Measurements from ENCODE around the gene ARHGEF7.

The ARHGEF7 gene

GRCh38 chr13:111265701-111266035, 150.6 kb downstream of the ARHGEF7 start:
- no peak overlapping the region for H3K4me3 ChIP-seq (replicated peaks; ENCODE audit: low read depth, low read length)
- TF ChIP-seq CTCF (IDR thresholded peaks at IDR 0.05; ENCODE audit: insufficient read depth, low read length, poor library complexity, severe bottlenecking): no peak
- no peaks in the 10 kb centered on the region for H3K27me3 ChIP-seq (replicated peaks; ENCODE audit: control insufficient read depth, insufficient read depth, low read length)
- no peak for DNase-seq (ENCODE audit: extremely low read depth, insufficient read length)
- peaks cover 25% of the 10 kb centered on the region for H3K36me3 ChIP-seq (ENCODE audit: control insufficient read depth, insufficient read depth, low read length)

GRCh38 chr13:111267205-111267604, 152.1 kb downstream of the ARHGEF7 start:
- TF ChIP-seq CTCF (IDR thresholded peaks at IDR 0.05; ENCODE audit: insufficient read depth, low read length, poor library complexity, severe bottlenecking): no peak
- Histone ChIP-seq H3K36me3 (ENCODE audit: control insufficient read depth, insufficient read depth, low read length) (peaks cover 33% of the 10 kb centered on the region), H3K27me3 (replicated peaks; ENCODE audit: control insufficient read depth, insufficient read depth, low read length) (no peaks in the 10 kb centered on the region), H3K4me3 (replicated peaks; ENCODE audit: low read depth, low read length) (no peak overlapping the region)
- no peak for DNase-seq (ENCODE audit: extremely low read depth, insufficient read length)

- Histone ChIP-seq H3K4me3 (replicated peaks; ENCODE audit: low read depth, low read length) (no peak overlapping the region), H3K27me3 (replicated peaks; ENCODE audit: control insufficient read depth, insufficient read depth, low read length) (no peaks in the 10 kb centered on the region), H3K36me3 (ENCODE audit: control insufficient read depth, insufficient read depth, low read length) (peaks cover 34% of the 10 kb centered on the region)
- TF ChIP-seq CTCF (IDR thresholded peaks at IDR 0.05; ENCODE audit: insufficient read depth, low read length, poor library complexity, severe bottlenecking): no peak
- DNase-seq (ENCODE audit: extremely low read depth, insufficient read length): no peak
Observed at GRCh38 chr13:111267784-111268183, 152.7 kb downstream of the ARHGEF7 start.

DNA sequence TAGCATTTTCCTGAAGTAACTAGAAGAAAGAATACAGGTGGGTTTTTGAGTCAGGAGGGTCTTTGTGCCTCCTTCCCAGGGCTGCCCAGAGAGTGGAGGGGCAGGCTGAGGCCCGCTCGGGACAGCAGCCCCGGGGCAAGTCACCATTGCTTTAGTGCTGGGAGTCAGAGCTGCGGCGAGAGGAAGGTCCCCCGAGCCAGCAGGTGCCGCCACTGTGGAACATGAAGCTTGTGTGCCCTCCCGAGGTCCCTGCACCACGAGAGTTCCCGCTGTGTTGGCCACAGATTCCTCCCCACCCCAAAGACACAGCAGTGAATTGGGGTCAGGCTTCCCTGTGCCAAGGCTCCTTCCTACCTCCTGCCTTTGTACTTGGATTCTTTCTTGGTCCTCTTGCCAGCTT, 154.4 kb downstream of the ARHGEF7 start:
- no peaks in the 10 kb centered on the region for H3K27me3 ChIP-seq (replicated peaks; ENCODE audit: control insufficient read depth, insufficient read depth, low read length)
- TF ChIP-seq CTCF (IDR thresholded peaks at IDR 0.05; ENCODE audit: insufficient read depth, low read length, poor library complexity, severe bottlenecking): no peak
- peaks cover 39% of the 10 kb centered on the region for H3K36me3 ChIP-seq (ENCODE audit: control insufficient read depth, insufficient read depth, low read length)
- H3K4me3 ChIP-seq (replicated peaks; ENCODE audit: low read depth, low read length): no peak overlapping the region
- DNase-seq (ENCODE audit: extremely low read depth, insufficient read length): no peak

GRCh38 chr13:111270126-111270525, 155.0 kb downstream of the ARHGEF7 start:
- Histone ChIP-seq H3K4me3 (replicated peaks; ENCODE audit: low read depth, low read length) (no peak overlapping the region), H3K27me3 (replicated peaks; ENCODE audit: control insufficient read depth, insufficient read depth, low read length) (no peaks in the 10 kb centered on the region), H3K36me3 (ENCODE audit: control insufficient read depth, insufficient read depth, low read length) (peaks cover 39% of the 10 kb centered on the region)
- TF ChIP-seq CTCF (IDR thresholded peaks at IDR 0.05; ENCODE audit: insufficient read depth, low read length, poor library complexity, severe bottlenecking): no peak
- no peak for DNase-seq (ENCODE audit: extremely low read depth, insufficient read length)

All from GM06990 (cell line).